ENCODE results near the gene C20orf144.

Gene C20orf144

DNA sequence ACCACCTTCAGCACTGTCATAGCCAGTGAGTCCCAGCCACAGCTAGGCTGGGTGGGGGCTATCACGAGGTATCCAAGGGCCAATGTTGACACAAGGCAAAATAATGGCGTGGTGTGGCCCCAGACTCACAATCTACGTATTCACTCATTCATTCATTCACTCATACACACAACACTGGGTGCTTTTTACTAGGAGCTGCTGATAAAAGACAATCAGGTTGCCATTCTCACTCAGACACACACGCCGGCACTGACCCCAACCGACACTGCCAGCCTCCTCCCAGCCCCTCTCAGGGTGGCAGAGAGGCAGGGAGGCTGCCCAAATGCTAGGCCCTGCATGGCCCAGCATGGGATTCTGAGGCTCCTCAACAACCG is 1.5 kb upstream of the C20orf144 start:
- Histone ChIP-seq H3K4me3 (no peak overlapping the region), H3K4me1 (peaks cover 0 to 22% (median 15%) of the 10 kb centered on the region in 4 donors), H3K36me3 (peaks cover 14 to 45% (median 36%) of the 10 kb centered on the region in 3 donors), H3K27me3 (no peaks in the 10 kb centered on the region), H3K27ac (no peak overlapping the region), H3K9me3 (no peaks in the 10 kb centered on the region)
- no peak for TF ChIP-seq CTCF (IDR thresholded peaks at IDR 0.05)
- intact Hi-C loops (cut with DNase I; ENCODE audit: low total_unique reads), result loop anchor here (5.0 to 10.0 kb wide), 3 partner anchors 98 to 206 kb away; no protein-coding TSS in a partner anchor
- no peak for DNase-seq

- Histone ChIP-seq H3K4me1 (peaks cover 0 to 46% (median 33%) of the 10 kb centered on the region in 4 donors), H3K9me3 (no peaks in the 10 kb centered on the region), H3K36me3 (peaks cover 14 to 21% (median 19%) of the 10 kb centered on the region in 3 donors), H3K27ac (peak overlapping the region; percentile 91 to 93), H3K4me3 (peak overlapping the region; percentile 81 to 87), H3K27me3 (no peaks in the 10 kb centered on the region)
- DNase-seq, result peak; percentile 67 to 89
- intact Hi-C loops (cut with DNase I; ENCODE audit: low total_unique reads), result loop anchor here (5.0 to 10.0 kb wide), 3 partner anchors 101 to 209 kb away; no protein-coding TSS in a partner anchor
- peak in 1 of 2 experiments; percentile 17 for TF ChIP-seq CTCF (IDR thresholded peaks at IDR 0.05)
Observed at GRCh38 chr20:33663161-33664084, 1.3 kb downstream of the C20orf144 start.

DNA sequence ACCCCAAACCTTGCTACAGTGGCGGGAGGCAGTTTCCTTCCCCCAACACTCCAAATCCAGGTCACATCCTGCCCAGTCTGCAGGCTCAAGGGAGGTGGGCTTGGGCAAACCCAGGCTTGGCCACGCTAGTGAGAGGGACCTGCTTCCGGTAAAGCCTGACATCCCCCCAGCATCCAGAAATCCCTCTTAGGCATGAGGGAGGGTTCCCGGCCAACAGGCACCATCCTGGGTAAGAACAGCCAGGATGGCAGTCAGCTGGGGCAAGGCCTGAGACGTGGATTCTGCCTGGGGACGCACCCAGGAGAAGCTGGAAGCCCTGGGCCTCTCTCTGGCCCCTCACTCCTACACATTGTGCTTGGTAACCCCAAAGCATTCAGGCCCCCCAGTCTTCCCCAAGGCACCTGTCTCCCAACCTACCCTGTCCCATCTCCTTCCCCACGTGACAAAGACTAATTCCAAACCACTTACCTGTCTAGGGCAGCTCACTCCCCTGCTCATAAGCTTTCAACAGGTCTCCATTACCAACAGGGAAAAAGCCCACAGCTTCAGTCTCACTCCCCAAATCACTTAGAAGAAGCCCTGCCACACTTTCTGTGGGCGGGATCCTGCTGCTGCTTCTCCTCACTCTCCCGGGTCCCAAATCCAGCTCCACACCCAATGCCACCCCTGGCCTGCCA is 2.1 kb downstream of the C20orf144 start:
- intact Hi-C loops (cut with DNase I; ENCODE audit: low total_unique reads), result loop anchor here (5.0 to 10.0 kb wide), 3 partner anchors 102 to 209 kb away; no protein-coding TSS in a partner anchor
- Histone ChIP-seq H3K4me1 (peaks cover 0 to 50% (median 35%) of the 10 kb centered on the region in 4 donors), H3K4me3 (peak overlapping the region; percentile 81 to 87), H3K27ac (peak overlapping the region; percentile 91 to 93), H3K27me3 (no peaks in the 10 kb centered on the region), H3K36me3 (peaks cover 11 to 20% (median 13%) of the 10 kb centered on the region in 3 donors), H3K9me3 (no peaks in the 10 kb centered on the region)
- no peak for DNase-seq
- no peak for TF ChIP-seq CTCF (IDR thresholded peaks at IDR 0.05)

GRCh38 chr20:33664762-33665144 is 2.6 kb downstream of the C20orf144 start:
- H3K36me3 ChIP-seq, result peaks cover 6 to 18% (median 8%) of the 10 kb centered on the region in 3 donors
- no peak for TF ChIP-seq CTCF (IDR thresholded peaks at IDR 0.05)
- peaks cover 0 to 55% (median 37%) of the 10 kb centered on the region in 4 donors for H3K4me1 ChIP-seq
- no peak for DNase-seq
- no peaks in the 10 kb centered on the region for H3K9me3 ChIP-seq
- H3K27me3 ChIP-seq, result no peaks in the 10 kb centered on the region
- no peak overlapping the region for H3K4me3 ChIP-seq
- intact Hi-C loops (cut with DNase I; ENCODE audit: low total_unique reads), result loop anchor here (5.0 to 10.0 kb wide), 3 partner anchors 102 to 210 kb away; no protein-coding TSS in a partner anchor
- H3K27ac ChIP-seq, result peak overlapping the region; percentile 91 to 93
